Chondrocyte (in vitro differentiated cells): Measurements from ENCODE around the gene TMEM212. TPM values are rescaled to one million over a fixed set of nuclear protein-coding genes. Genes with fewer than 3 reads are reported as not detected.
A peak's percentile ranks its signal among the peaks of the same experiment; 100 is the strongest.

ENCODE experiments used
- DNase-seq: peaks from one replicate; pipeline ENCODE4 v3.0.0; 2021; ENCODE audit warnings: mixed read lengths, low spot score
- H3K27ac Mint-ChIP-seq: one replicate; pipeline ENCODE4 v1.8.0; 2021; ENCODE audit warnings: mild to moderate bottlenecking, moderate library complexity, mixed read lengths; ENCODE audit not compliant: unreplicated experiment
- H3K27me3 Mint-ChIP-seq: 2 replicates; pipeline ENCODE4 v1.8.0; 2021; ENCODE audit warnings: low read depth, mixed read lengths
- H3K36me3 Mint-ChIP-seq: 2 replicates; pipeline ENCODE4 v1.8.0; 2021; ENCODE audit warnings: low read depth, mixed read lengths
- H3K4me1 Mint-ChIP-seq: 2 replicates; pipeline ENCODE4 v1.8.0; 2021; ENCODE audit warnings: low read depth, mild to moderate bottlenecking, mixed read lengths
- H3K4me3 Mint-ChIP-seq: one replicate; pipeline ENCODE4 v1.8.0; 2021; ENCODE audit warnings: mild to moderate bottlenecking, moderate library complexity, mixed read lengths; ENCODE audit not compliant: unreplicated experiment
- H3K9me3 Mint-ChIP-seq: 2 replicates; pipeline ENCODE4 v1.8.0; 2021; ENCODE audit warnings: low read depth, mixed read lengths
- CTCF ChIP-seq: fragments of 200-600 bp; sonication (generic); IDR thresholded peaks from 2 replicates; pipeline ENCODE4 v1.5.0; 2021; ENCODE audit warnings: antibody characterized with exemption, mild to moderate bottlenecking, moderate library complexity
- total RNA-seq: library from RNA; stranded (reverse); gene quantifications from 3 replicates; pipeline ENCODE4 v1.2.1, GENCODE V29; 2021

The TMEM212 gene
- total RNA-seq, 1 donor from 2014 or later: not detected

- Mint-ChIP-seq H3K9me3 (no peaks in the 10 kb centered on the region), H3K4me1 (peaks cover 68% of the 10 kb centered on the region), H3K27me3 (no peaks in the 10 kb centered on the region), H3K4me3 (no peak overlapping the region), H3K27ac (peak overlapping the region; percentile 81), H3K36me3 (no peaks in the 10 kb centered on the region)
- TF ChIP-seq CTCF: no peak
- no peak for DNase-seq
These were observed 36.7 kb upstream of the TMEM212 start for GRCh38 chr3:171806200-171807128.

- no peak overlapping the region for H3K4me3 Mint-ChIP-seq
- H3K27me3 Mint-ChIP-seq: no peaks in the 10 kb centered on the region
- TF ChIP-seq CTCF: no peak
- no peaks in the 10 kb centered on the region for H3K9me3 Mint-ChIP-seq
- H3K27ac Mint-ChIP-seq: peak overlapping the region; percentile 81
- no peaks in the 10 kb centered on the region for H3K36me3 Mint-ChIP-seq
- DNase-seq: no peak
- peaks cover 68% of the 10 kb centered on the region for H3K4me1 Mint-ChIP-seq
These were observed 35.9 kb upstream of the TMEM212 start for GRCh38 chr3:171807129-171807675.

- Mint-ChIP-seq H3K27ac (no peak overlapping the region), H3K36me3 (no peaks in the 10 kb centered on the region), H3K4me1 (peaks cover 69% of the 10 kb centered on the region), H3K4me3 (no peak overlapping the region), H3K27me3 (no peaks in the 10 kb centered on the region), H3K9me3 (no peaks in the 10 kb centered on the region)
- no peak for TF ChIP-seq CTCF
- DNase-seq: no peak
These were observed 35.3 kb upstream of the TMEM212 start for GRCh38 chr3:171807806-171808205.

- Mint-ChIP-seq H3K27me3 (no peaks in the 10 kb centered on the region), H3K4me3 (peak overlapping the region; percentile 75), H3K4me1 (peaks cover 75% of the 10 kb centered on the region), H3K9me3 (no peaks in the 10 kb centered on the region), H3K36me3 (no peaks in the 10 kb centered on the region), H3K27ac (peak overlapping the region; percentile 93)
- TF ChIP-seq CTCF: no peak
- DNase-seq: no peak
These were observed 33.6 kb upstream of the TMEM212 start for GRCh38 chr3:171809611-171809860.

GRCh38 chr3:171809861-171810628 is 33.1 kb upstream of the TMEM212 start, which contains the start of gene PLD1:
Gene PLD1 (minus strand): TSS chr3:171810483. CDS start chr3:171738051, 72,432 bp downstream.
- peak within 1 kb of the TSS; percentile 75 for H3K4me3 Mint-ChIP-seq
- peak; percentile 94 for DNase-seq
- H3K9me3 Mint-ChIP-seq: no peaks in the 10 kb centered on the region
- peaks cover 70% of the 10 kb centered on the region for H3K4me1 Mint-ChIP-seq
- H3K27ac Mint-ChIP-seq: peak within 1 kb of the TSS; percentile 93
- TF ChIP-seq CTCF: peak; percentile 45
- H3K36me3 Mint-ChIP-seq: no peaks in the 10 kb centered on the region
- no peaks in the 10 kb centered on the region for H3K27me3 Mint-ChIP-seq
